Ovary (tissue), 9 donors: ENCODE results near the gene PUDP. TPM values are rescaled to one million over a fixed set of nuclear protein-coding genes. Genes with fewer than 3 reads are reported as not detected.

Experiments
- DNase-seq, 5 donors: peaks; one replicate each; pipeline ENCODE4 v3.0.0-alpha.2; 2019 to 2020
- H3K27ac ChIP-seq, 2 donors: fragments of 200-600 bp; one replicate each; pipeline versions ENCODE4 v1.5.1 to v1.8.0; 2019 to 2022
- H3K27me3 ChIP-seq: fragments of 200-600 bp; one replicate; pipeline ENCODE4 v1.8.0; 2022
- H3K36me3 ChIP-seq: fragments of 200-600 bp; sonication (generic); one replicate; pipeline ENCODE4 v1.5.1; 2019
- H3K4me1 ChIP-seq: one replicate; pipeline ENCODE4 v1.8.1; 2013; ENCODE audit warnings: mild to moderate bottlenecking, moderate library complexity; ENCODE audit not compliant: insufficient read depth
- H3K4me3 ChIP-seq: fragments of 200-600 bp; sonication (generic); one replicate; pipeline ENCODE4 v1.5.1; 2017
- H3K9me3 ChIP-seq, 2 donors: fragments of 200-600 bp in 1 of 2; sonication (generic) in 1 of 2; one replicate each; pipeline versions ENCODE4 v1.5.1 to v1.8.1; 2013 to 2019; ENCODE audit warnings: mild to moderate bottlenecking in 1 of 2, moderate library complexity in 1 of 2
- CTCF ChIP-seq, 3 donors: fragments of 450-650 bp in 2 of 3; fragments of 200-600 bp in 1 of 3; IDR thresholded peaks; one replicate each; pipeline versions ENCODE4 v1.5.1 to v1.8.0; 2016 to 2022; ENCODE audit warnings: antibody characterized with exemption in 3 of 3, mild to moderate bottlenecking in 1 of 3
- EP300 ChIP-seq: sonication (generic); formaldehyde crosslinking; IDR thresholded peaks from one replicate; pipeline ENCODE4 v1.6.1; 2017; ENCODE audit warnings: antibody characterized with exemption
- POLR2A ChIP-seq: fragments of 450-650 bp; IDR thresholded peaks from one replicate; pipeline ENCODE4 v1.6.1; 2017; ENCODE audit warnings: antibody characterized with exemption, mild to moderate bottlenecking, moderate library complexity
- WGBS, 3 donors: extraction: QIAGEN DNeasy Blood & Tissue Kit in 1 of 3; methylation state at CpG; one replicate each; pipeline versions ENCODE4 v1.1.5 to v1.1.7; 2013 to 2017; 5-methylcytosine and 5-hydroxymethylcytosine counted together
- intact Hi-C, 4 donors: fragments of 100-400 bp; cut with DNase I; formaldehyde crosslinking; loops; one replicate each; pipeline versions ENCODE4 v1.11.0 to v1.15.1; 2022 to 2023
- polyA plus RNA-seq, 2 donors: library from polyadenylated mRNA; stranded (reverse); fragments of 200-250 nt in 1 of 2; fragments of 350-450 nt in 1 of 2; fragmentation: Illumina TruSeq in 1 of 2; extraction: RNeasy Lipid Tissue Mini Kit (QIAGEN cat#74804) in 1 of 2; gene quantifications; one replicate each; pipeline ENCODE4 v1.2.3, GENCODE V29; 2013 to 2014
- total RNA-seq, 7 donors: library from RNA; depleted of rRNA in 2 of 7; stranded (reverse); fragments of >200 nt in 2 of 7; fragmentation: NEBNext Ultra II Directional in 3 of 7; extraction: Animal tissue kit (Norgen Biotek cat#: 25700) in 3 of 7; gene quantifications; one replicate each; pipeline versions ENCODE4 v1.1.0 to v1.2.4, GENCODE V29; 2016 to 2023
- donor health status: DM: no; HTN: no; CAD: no; lungs with moderate emphysema.
- donor health status: DM: no; HTN: no; CAD: no.
- donor health status: Bipolar disorder and iron deficiency.
- donor health status: DM: yes; HTN: yes; CAD: no.
- donor health status: DM: no; HTN: no; CAD: no.
- donor health status: DM: yes; HTN: yes; CAD: no.

PUDP gene
- total and polyA plus RNA-seq, 9 donors = 7.0 to 17.9 (median 14.8) TPM

- Histone ChIP-seq H3K36me3 (no peaks in the 10 kb centered on the region), H3K9me3 (no peaks in the 10 kb centered on the region), H3K4me3 (no peak overlapping the region), H3K4me1 (peaks cover 6% of the 10 kb centered on the region), H3K27ac (no peak overlapping the region), H3K27me3 (no peaks in the 10 kb centered on the region)
- WGBS, 3 donors = 17 to 24% (median 21%) methylated on average over 6 of the region's 6 CpGs
- peak; percentile 23 to 74 (median 64) for DNase-seq
- TF ChIP-seq EP300 = no peak
- TF ChIP-seq CTCF (IDR thresholded peaks at IDR 0.05) = no peak
- TF ChIP-seq POLR2A = no peak
- intact Hi-C loops = no loop called here
Observed at GRCh38 chrX:7115557-7115956, 32.4 kb downstream of the PUDP start.

- intact Hi-C loops = no loop called here
Observed at GRCh38 chrX:7112071-7112470, 35.9 kb downstream of the PUDP start.

GRCh38 chrX:7111518-7111917 is 36.4 kb downstream of the PUDP start:
- no peak for DNase-seq
- intact Hi-C loops = no loop called here
- H3K27me3 ChIP-seq = no peaks in the 10 kb centered on the region
- no peaks in the 10 kb centered on the region for H3K9me3 ChIP-seq
- H3K4me3 ChIP-seq = no peak overlapping the region
- TF ChIP-seq POLR2A (no peak), CTCF (IDR thresholded peaks at IDR 0.05) (no peak), EP300 (no peak)
- 97 to 99% (median 98%) methylated on average over 6 of the region's 6 CpGs for WGBS, 3 donors
- no peaks in the 10 kb centered on the region for H3K36me3 ChIP-seq
- H3K4me1 ChIP-seq = peaks cover 5% of the 10 kb centered on the region
- no peak overlapping the region for H3K27ac ChIP-seq

More at GRCh38 chrX:7112071-7112470, 35.9 kb downstream of the PUDP start:
- H3K4me3 ChIP-seq = no peak overlapping the region
- H3K9me3 ChIP-seq = no peaks in the 10 kb centered on the region
- TF ChIP-seq POLR2A = no peak
- TF ChIP-seq CTCF (IDR thresholded peaks at IDR 0.05) = no peak
- TF ChIP-seq EP300 = no peak
- WGBS, 3 donors = 95 to 97% (median 96%) methylated on average over 7 of the region's 7 CpGs
- peaks cover 5% of the 10 kb centered on the region for H3K4me1 ChIP-seq
- no peaks in the 10 kb centered on the region for H3K36me3 ChIP-seq
- no peak overlapping the region for H3K27ac ChIP-seq
- no peak for DNase-seq
- no peaks in the 10 kb centered on the region for H3K27me3 ChIP-seq

GRCh38 chrX:7110821-7111276 is 37.1 kb downstream of the PUDP start:
- 80 to 84% (median 83%) methylated on average over 5 of the region's 5 CpGs for WGBS, 3 donors
- Histone ChIP-seq H3K4me1 (peaks cover 5% of the 10 kb centered on the region), H3K4me3 (no peak overlapping the region), H3K36me3 (no peaks in the 10 kb centered on the region), H3K9me3 (no peaks in the 10 kb centered on the region), H3K27ac (no peak overlapping the region), H3K27me3 (no peaks in the 10 kb centered on the region)
- TF ChIP-seq POLR2A (no peak), EP300 (no peak), CTCF (IDR thresholded peaks at IDR 0.05) (no peak)
- intact Hi-C loops = no loop called here
- no peak for DNase-seq
